H54 (cell line): ENCODE results near the gene SPOCK2.

Source experiments
- DNase-seq: peaks from one replicate; pipeline ENCODE4 v3.0.0; 2011; ENCODE audit warnings: low spot score, mixed read lengths; ENCODE audit not compliant: insufficient read length
- FAIRE-seq: peaks from 3 replicates; lab custom pipeline; 2011; peaks lifted over from hg19 to GRCh38; lab: Jason Lieb, UNC
- POLR2A ChIP-seq: IDR thresholded peaks from 2 replicates; pipeline ENCODE4 v1.6.1; 2011; ENCODE audit warnings: low read depth, mild to moderate bottlenecking, low read length

SPOCK2 gene

GRCh38 chr10:72089618-72090017 is 1.3 kb upstream of the SPOCK2 start:
- FAIRE-seq (no peak), DNase-seq (no peak)
- no peak for TF ChIP-seq POLR2A

- DNase-seq (no peak), FAIRE-seq (no peak)
- TF ChIP-seq POLR2A, result no peak
Measured at GRCh38 chr10:72088889-72089575, 681 bp upstream of the SPOCK2 start.

- no peak for TF ChIP-seq POLR2A
- no peak for DNase-seq
- FAIRE-seq, result no peak
Measured at GRCh38 chr10:72087392-72087968, 871 bp downstream of the SPOCK2 start.

- FAIRE-seq, result no peak
- no peak for TF ChIP-seq POLR2A
- DNase-seq, result no peak
Measured at GRCh38 chr10:72086466-72087391, 1.6 kb downstream of the SPOCK2 start.

GRCh38 chr10:72085864-72086465 is 2.4 kb downstream of the SPOCK2 start:
- TF ChIP-seq POLR2A, result no peak
- FAIRE-seq, result no peak
- DNase-seq, result no peak

GRCh38 chr10:72085166-72085565 is 3.2 kb downstream of the SPOCK2 start:
- DNase-seq, result no peak
- TF ChIP-seq POLR2A, result no peak
- FAIRE-seq, result no peak

GRCh38 chr10:72083790-72084459 is 4.4 kb downstream of the SPOCK2 start:
- FAIRE-seq, result no peak
- no peak for TF ChIP-seq POLR2A

GRCh38 chr10:72082856-72083789 is 5.2 kb downstream of the SPOCK2 start:
- DNase-seq (no peak), FAIRE-seq (no peak)
- TF ChIP-seq POLR2A, result no peak

More at GRCh38 chr10:72083790-72084459, 4.4 kb downstream of the SPOCK2 start:
- no peak for DNase-seq

GRCh38 chr10:72081772-72082590 is 6.4 kb downstream of the SPOCK2 start:
- FAIRE-seq (no peak), DNase-seq (no peak)
- TF ChIP-seq POLR2A, result no peak

GRCh38 chr10:72081210-72081609 is 7.1 kb downstream of the SPOCK2 start:
- no peak for FAIRE-seq
- TF ChIP-seq POLR2A, result no peak

More at GRCh38 chr10:72081210-72081609, 7.1 kb downstream of the SPOCK2 start:
- DNase-seq, result no peak
